T-helper 1 cell treated with Interleukin-12 subunit alpha and Interleukin-12 subunit beta and Interleukin-4 antibody, amounts not matched to agents 30 ng/mL and 1 ng/mL, for 36 hours (primary cell): ENCODE data around the gene BRAP. TPM values are rescaled to one million over a fixed set of nuclear protein-coding genes. Genes with fewer than 3 reads are reported as not detected.
"Not testable (repeated sequence)": the region's sequence is repeated elsewhere in the genome, so short reads cannot be mapped to it uniquely, and the experiment has no call there.

ENCODE experiments used
- intact Hi-C: fragments of 100-400 bp; cut with micrococcal nuclease; formaldehyde crosslinking; loops from one replicate; pipeline ENCODE4 v1.15.1; 2024
- total RNA-seq: library from RNA; stranded (reverse); gene quantifications from 2 replicates; pipeline ENCODE4 v1.2.3, GENCODE V29; 2022

Gene BRAP
- total RNA-seq, 1 donor from 2014 or later, result 21.7 TPM

GRCh38 chr12:111624540-111624939 is 61.2 kb downstream of the BRAP start:
- intact Hi-C loops, result no loop called here

- intact Hi-C loops, result not testable (repeated sequence)
Measured at GRCh38 chr12:111617841-111618240, 67.9 kb downstream of the BRAP start.

- intact Hi-C loops, result no loop called here
Measured at GRCh38 chr12:111616177-111616623, 69.6 kb downstream of the BRAP start.

GRCh38 chr12:111607239-111607638 is 78.5 kb downstream of the BRAP start:
- intact Hi-C loops, result no loop called here

GRCh38 chr12:111606767-111607230 is 79.0 kb downstream of the BRAP start:
- intact Hi-C loops, result no loop called here

GRCh38 chr12:111605911-111606766 is 79.6 kb downstream of the BRAP start:
- intact Hi-C loops, result no loop called here

- intact Hi-C loops, result loop anchor here (5.0 kb wide), 1 partner anchor 804 kb away; the partner anchor contains the start of gene RPL6
Measured at GRCh38 chr12:111602857-111603256, 82.9 kb downstream of the BRAP start.

GRCh38 chr12:111602348-111602747 is 83.4 kb downstream of the BRAP start:
- intact Hi-C loops, result loop anchor here (5.0 kb wide), 1 partner anchor 805 kb away; the partner anchor contains the start of gene RPL6

GRCh38 chr12:111600986-111601385 is 84.8 kb downstream of the BRAP start:
- intact Hi-C loops, result loop anchor here (2.0 to 5.0 kb wide), 2 partner anchors 196 to 806 kb away; partner anchors contain the start of genes RPL6 and SH2B3

- intact Hi-C loops, result loop anchor here (2.0 to 5.0 kb wide), 2 partner anchors 195 to 807 kb away; partner anchors contain the start of genes RPL6 and SH2B3
Measured at GRCh38 chr12:111600205-111600642, 85.5 kb downstream of the BRAP start.

- intact Hi-C loops, result loop anchor here (1.0 to 5.0 kb wide), 6 partner anchors 52 to 808 kb away; partner anchors contain the start of genes BRAP, ERP29, RPL6 and SH2B3
Measured at GRCh38 chr12:111599453-111600204, 86.1 kb downstream of the BRAP start.

- intact Hi-C loops, result loop anchor here (1.0 to 5.0 kb wide), 4 partner anchors 52 to 414 kb away; partner anchors contain the start of genes BRAP, ERP29 and TMEM116
Measured at GRCh38 chr12:111598637-111599452, 86.9 kb downstream of the BRAP start, which contains the start of gene ATXN2. Gene ATXN2 (minus strand): TSS chr12:111599315. CDS start chr12:111599034, 281 bp downstream.

GRCh38 chr12:111597831-111598636 is 87.7 kb downstream of the BRAP start:
- intact Hi-C loops, result loop anchor here (2.0 to 5.0 kb wide), 5 partner anchors 51 to 415 kb away; partner anchors contain the start of genes ERP29, MAPKAPK5, PHETA1 and TMEM116

- intact Hi-C loops, result loop anchor here (2.0 to 5.0 kb wide), 3 partner anchors 50 to 246 kb away; partner anchors contain the start of genes MAPKAPK5 and PHETA1
Measured at GRCh38 chr12:111596985-111597830, 88.5 kb downstream of the BRAP start.

GRCh38 chr12:111595341-111595835 is 90.4 kb downstream of the BRAP start:
- intact Hi-C loops, result loop anchor here (5.0 kb wide), 1 partner anchor 48 kb away; no protein-coding TSS in a partner anchor
